Osteocyte (in vitro differentiated cells): ENCODE measurements around the gene METTL25B. TPM values are rescaled to one million over a fixed set of nuclear protein-coding genes. Genes with fewer than 3 reads are reported as not detected.

Experiments
- DNase-seq: peaks from one replicate; pipeline ENCODE4 v3.0.0; 2021; ENCODE audit warnings: mixed read lengths; ENCODE audit not compliant: unreplicated experiment; ENCODE audit errors: extremely low spot score
- H3K27ac Mint-ChIP-seq: one replicate; pipeline ENCODE4 v1.8.0; 2021; ENCODE audit warnings: mild to moderate bottlenecking, mixed read lengths; ENCODE audit not compliant: unreplicated experiment
- H3K27me3 Mint-ChIP-seq: one replicate; pipeline ENCODE4 v1.8.0; 2021; ENCODE audit warnings: mixed read lengths; ENCODE audit not compliant: unreplicated experiment
- H3K36me3 Mint-ChIP-seq: one replicate; pipeline ENCODE4 v1.8.0; 2021; ENCODE audit warnings: mixed read lengths; ENCODE audit not compliant: unreplicated experiment
- H3K4me1 Mint-ChIP-seq: one replicate; pipeline ENCODE4 v1.8.0; 2021; ENCODE audit warnings: mixed read lengths; ENCODE audit not compliant: unreplicated experiment
- H3K4me3 Mint-ChIP-seq: one replicate; pipeline ENCODE4 v1.8.0; 2021; ENCODE audit warnings: mild to moderate bottlenecking, moderate library complexity, mixed read lengths; ENCODE audit not compliant: unreplicated experiment
- H3K9me3 Mint-ChIP-seq: one replicate; pipeline ENCODE4 v1.8.0; 2021; ENCODE audit warnings: mixed read lengths; ENCODE audit not compliant: unreplicated experiment
- CTCF ChIP-seq: fragments of 200-600 bp; sonication (generic); IDR thresholded peaks from 2 replicates; pipeline ENCODE4 v1.5.0; 2021; ENCODE audit warnings: antibody characterized with exemption, mild to moderate bottlenecking, moderate library complexity
- total RNA-seq: library from RNA; stranded (reverse); gene quantifications from 2 replicates; pipeline ENCODE4 v1.2.1, GENCODE V29; 2021

METTL25B gene
- total RNA-seq, 1 donor from 2014 or later: 21.3 TPM

DNA sequence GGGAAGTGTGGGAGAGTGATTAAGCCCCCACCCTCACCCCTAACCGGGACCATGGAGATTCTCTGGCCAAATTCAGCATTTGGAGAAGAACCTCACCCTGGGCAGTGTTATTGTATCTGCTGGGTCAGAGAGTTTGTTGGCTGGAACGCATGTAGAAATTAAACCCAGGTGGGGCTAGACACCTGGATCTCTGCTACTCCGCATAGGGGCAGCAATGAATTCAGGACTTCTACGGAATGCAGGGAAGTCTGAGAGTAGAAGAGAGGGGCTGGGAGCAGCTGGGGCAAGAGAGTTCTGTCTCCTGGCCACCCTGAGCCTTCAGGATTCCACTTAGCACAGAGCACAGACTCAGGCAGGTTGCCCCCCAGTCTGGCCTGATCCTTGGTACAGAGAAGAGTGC is 19.2 kb upstream of the METTL25B start:
- Mint-ChIP-seq H3K4me1 (peaks cover 92% of the 10 kb centered on the region), H3K9me3 (no peaks in the 10 kb centered on the region), H3K27me3 (no peaks in the 10 kb centered on the region), H3K4me3 (no peak overlapping the region), H3K27ac (peak overlapping the region; percentile 82), H3K36me3 (peaks cover 3% of the 10 kb centered on the region)
- TF ChIP-seq CTCF: no peak
- no peak for DNase-seq

DNA sequence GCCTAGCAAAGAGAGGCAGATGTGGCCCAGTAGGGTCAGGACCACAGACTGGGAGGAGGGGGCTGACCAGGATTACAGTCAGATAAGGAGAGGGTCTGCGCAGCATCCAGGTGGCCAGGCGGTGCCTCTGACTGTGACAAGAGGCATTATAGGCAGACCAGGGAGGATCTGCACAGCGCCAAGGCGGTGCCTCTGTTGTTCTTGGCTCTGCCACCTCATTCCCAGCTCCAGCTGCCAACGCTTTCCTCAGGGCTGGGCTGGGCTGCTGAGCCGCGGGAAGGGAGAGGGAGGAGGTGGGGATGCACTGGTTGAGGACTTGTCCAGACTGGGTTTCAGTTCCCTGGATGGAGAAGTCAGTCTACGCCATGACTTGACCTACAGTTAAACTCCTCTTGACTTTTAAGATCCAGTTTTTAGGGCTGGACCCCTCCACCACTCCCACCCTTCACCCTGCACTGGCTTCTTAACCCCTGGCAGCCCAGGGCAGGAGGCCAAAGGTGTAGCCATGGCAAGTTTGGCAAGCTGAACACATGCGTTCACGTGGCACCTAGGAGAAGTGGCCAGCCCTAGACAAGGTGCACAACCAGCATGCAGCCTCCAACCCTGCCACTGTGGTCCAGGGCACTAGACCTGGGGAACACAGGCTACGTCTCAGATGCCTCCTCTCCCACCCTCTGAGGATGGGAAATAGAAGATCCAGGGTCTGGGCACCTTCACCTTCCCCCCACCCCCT is 18.3 kb upstream of the METTL25B start:
- Mint-ChIP-seq H3K27ac (peak overlapping the region; percentile 82), H3K36me3 (no peaks in the 10 kb centered on the region), H3K4me3 (no peak overlapping the region), H3K27me3 (no peaks in the 10 kb centered on the region), H3K4me1 (peaks cover 87% of the 10 kb centered on the region), H3K9me3 (no peaks in the 10 kb centered on the region)
- TF ChIP-seq CTCF: no peak
- DNase-seq: peak; percentile 94

- TF ChIP-seq CTCF: no peak
- no peak for DNase-seq
- peak overlapping the region; percentile 82 for H3K27ac Mint-ChIP-seq
- peaks cover 8% of the 10 kb centered on the region for H3K36me3 Mint-ChIP-seq
- no peaks in the 10 kb centered on the region for H3K27me3 Mint-ChIP-seq
- H3K4me1 Mint-ChIP-seq: peaks cover 82% of the 10 kb centered on the region
- H3K9me3 Mint-ChIP-seq: no peaks in the 10 kb centered on the region
- H3K4me3 Mint-ChIP-seq: peak overlapping the region; percentile 14
These were observed 17.1 kb upstream of the METTL25B start for GRCh38 chr1:156711011-156711817.

DNA sequence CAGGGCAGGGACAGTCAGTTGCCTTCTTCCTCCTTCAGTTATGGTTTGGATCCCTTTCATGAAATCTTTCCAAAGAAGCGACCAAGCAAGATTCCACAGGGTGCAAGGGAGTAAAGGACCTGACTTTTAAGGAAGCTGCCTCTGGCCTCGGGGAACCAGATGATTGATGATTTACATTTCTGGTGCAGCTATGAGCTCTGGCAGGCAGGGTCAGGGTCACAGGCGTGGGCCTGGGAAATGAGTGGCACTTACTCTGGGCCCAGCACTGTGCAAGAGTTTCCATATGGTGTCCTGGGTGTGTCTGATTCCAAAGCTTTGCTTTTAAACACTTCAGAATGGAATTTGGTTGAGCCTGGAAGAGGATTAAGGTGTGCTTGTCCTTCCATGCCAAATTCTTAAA is 15.6 kb upstream of the METTL25B start:
- no peak for DNase-seq
- no peak for TF ChIP-seq CTCF
- Mint-ChIP-seq H3K27ac (peak overlapping the region; percentile 42), H3K9me3 (no peaks in the 10 kb centered on the region), H3K4me3 (no peak overlapping the region), H3K4me1 (peaks cover 69% of the 10 kb centered on the region), H3K27me3 (no peaks in the 10 kb centered on the region), H3K36me3 (peaks cover 12% of the 10 kb centered on the region)

- Mint-ChIP-seq H3K27me3 (no peaks in the 10 kb centered on the region), H3K27ac (peak overlapping the region; percentile 58), H3K4me1 (peaks cover 46% of the 10 kb centered on the region), H3K4me3 (no peak overlapping the region), H3K36me3 (peaks cover 12% of the 10 kb centered on the region), H3K9me3 (no peaks in the 10 kb centered on the region)
- no peak for DNase-seq
- TF ChIP-seq CTCF: no peak
These were observed 13.4 kb upstream of the METTL25B start for GRCh38 chr1:156714830-156715229.
